NCI-H2227 treated with DMSO at 0.1 percent for 48 hours (cell line): ENCODE measurements around the gene GAB2.

Source experiments
- DNase-seq: peaks from one replicate; lab custom pipeline; 2025; lab: John Stamatoyannopoulos, UW

Gene GAB2

GRCh38 chr11:78201096-78201818, 216.4 kb downstream of the GAB2 start:
- no peak for DNase-seq

GRCh38 chr11:78200553-78200952, 217.1 kb downstream of the GAB2 start:
- DNase-seq = no peak

DNA sequence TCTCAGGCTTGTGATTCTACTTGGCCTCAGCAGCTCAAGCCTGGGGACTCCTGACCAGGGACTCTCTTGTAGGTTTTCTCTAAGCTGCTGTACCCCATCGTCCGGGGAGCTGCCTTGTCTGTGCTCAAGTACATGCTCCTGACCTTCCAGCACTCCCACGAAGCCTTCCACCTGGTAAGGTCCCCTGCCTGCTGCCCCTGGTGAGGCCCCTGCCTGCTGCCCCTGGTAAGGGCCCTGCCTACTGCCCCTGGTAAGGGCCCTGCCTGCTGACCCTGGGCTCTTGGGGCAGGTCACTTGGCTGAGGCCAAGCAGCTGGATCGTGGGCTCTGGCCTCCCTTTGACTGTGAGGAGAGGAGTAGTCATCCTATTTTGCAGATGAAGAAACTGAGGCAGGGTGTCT, 217.6 kb downstream of the GAB2 start:
- no peak for DNase-seq

GRCh38 chr11:78199653-78200015, 218.0 kb downstream of the GAB2 start:
- no peak for DNase-seq

- no peak for DNase-seq
Measured at GRCh38 chr11:78199015-78199652, 218.5 kb downstream of the GAB2 start.

- no peak for DNase-seq
Measured at GRCh38 chr11:78197816-78198215, 219.8 kb downstream of the GAB2 start.

- no peak for DNase-seq
Measured at GRCh38 chr11:78196661-78197091, 220.9 kb downstream of the GAB2 start.

- no peak for DNase-seq
Measured at GRCh38 chr11:78195917-78196560, 221.6 kb downstream of the GAB2 start.

- no peak for DNase-seq
Measured at GRCh38 chr11:78194490-78194889, 223.1 kb downstream of the GAB2 start.

- DNase-seq = no peak
Measured at GRCh38 chr11:78193806-78194205, 223.8 kb downstream of the GAB2 start.

- DNase-seq = no peak
Measured at GRCh38 chr11:78192911-78193351, 224.7 kb downstream of the GAB2 start.

DNA sequence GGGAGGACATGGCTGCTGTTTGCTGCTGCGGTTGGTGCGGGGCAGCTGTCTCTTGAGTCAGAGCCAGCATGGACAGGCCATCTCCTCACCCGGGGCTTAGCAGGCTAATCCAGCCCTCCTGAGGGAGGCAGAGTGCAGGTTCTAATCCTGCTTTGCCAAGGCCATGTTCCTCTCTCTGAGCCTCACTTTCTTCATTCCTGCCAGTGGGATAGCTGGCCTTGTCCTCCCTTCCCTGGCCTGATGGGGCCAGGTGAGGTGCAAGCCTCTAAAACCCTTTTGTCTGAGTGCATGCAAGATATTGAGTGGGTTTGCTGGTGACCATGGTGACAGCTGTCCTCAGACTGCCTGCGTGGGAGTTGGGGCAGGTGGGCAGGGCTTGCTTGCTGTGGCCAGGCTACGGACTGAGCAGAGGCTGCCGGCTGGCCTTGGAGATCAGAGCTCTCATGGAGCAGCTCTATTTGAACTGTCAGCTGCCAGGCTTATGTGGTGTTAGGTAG, 225.3 kb downstream of the GAB2 start:
- no peak for DNase-seq

- no peak for DNase-seq
Measured at GRCh38 chr11:78190871-78191538, 226.6 kb downstream of the GAB2 start.

- DNase-seq = no peak
Measured at GRCh38 chr11:78190374-78190773, 227.2 kb downstream of the GAB2 start.

- DNase-seq = no peak
Measured at GRCh38 chr11:78189851-78190250, 227.8 kb downstream of the GAB2 start.

DNA sequence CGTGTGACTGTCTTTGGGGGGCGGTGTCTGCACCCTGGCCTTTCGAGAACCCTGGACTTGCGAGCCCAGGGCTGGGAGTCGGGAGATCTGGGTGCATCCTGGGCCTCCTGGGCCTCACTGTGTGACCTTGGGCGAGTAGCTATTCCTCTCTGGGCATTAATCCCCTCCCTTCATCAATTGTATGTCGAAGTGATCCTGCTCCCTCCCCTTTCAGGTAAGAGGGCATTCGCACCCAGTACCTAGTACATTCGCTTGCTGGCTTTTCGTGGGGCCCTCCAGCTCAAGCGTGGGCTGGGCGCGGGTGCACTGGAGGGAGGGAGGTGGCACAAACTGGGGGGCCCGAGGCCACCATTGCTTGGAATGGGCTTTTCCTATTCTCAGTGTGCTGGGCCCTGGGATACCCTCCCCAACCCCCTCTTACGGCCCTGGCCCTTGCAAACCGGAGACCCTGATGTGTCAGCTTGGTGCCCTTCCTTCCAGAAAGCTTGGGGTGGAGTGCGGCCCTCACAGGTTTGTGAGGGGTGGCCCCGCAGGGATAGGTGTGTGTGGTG, 228.4 kb downstream of the GAB2 start:
- DNase-seq = no peak

GRCh38 chr11:78188286-78189173, 229.1 kb downstream of the GAB2 start, which contains the start of the genes KCTD21 and USP35:
KCTD21 (minus strand) TSS chr11:78188626; CDS start chr11:78174554, 14,072 bp downstream.
USP35 (plus strand) TSS chr11:78188919; CDS start chr11:78196246, 7,327 bp downstream.
- DNase-seq = peak; percentile 94

DNA sequence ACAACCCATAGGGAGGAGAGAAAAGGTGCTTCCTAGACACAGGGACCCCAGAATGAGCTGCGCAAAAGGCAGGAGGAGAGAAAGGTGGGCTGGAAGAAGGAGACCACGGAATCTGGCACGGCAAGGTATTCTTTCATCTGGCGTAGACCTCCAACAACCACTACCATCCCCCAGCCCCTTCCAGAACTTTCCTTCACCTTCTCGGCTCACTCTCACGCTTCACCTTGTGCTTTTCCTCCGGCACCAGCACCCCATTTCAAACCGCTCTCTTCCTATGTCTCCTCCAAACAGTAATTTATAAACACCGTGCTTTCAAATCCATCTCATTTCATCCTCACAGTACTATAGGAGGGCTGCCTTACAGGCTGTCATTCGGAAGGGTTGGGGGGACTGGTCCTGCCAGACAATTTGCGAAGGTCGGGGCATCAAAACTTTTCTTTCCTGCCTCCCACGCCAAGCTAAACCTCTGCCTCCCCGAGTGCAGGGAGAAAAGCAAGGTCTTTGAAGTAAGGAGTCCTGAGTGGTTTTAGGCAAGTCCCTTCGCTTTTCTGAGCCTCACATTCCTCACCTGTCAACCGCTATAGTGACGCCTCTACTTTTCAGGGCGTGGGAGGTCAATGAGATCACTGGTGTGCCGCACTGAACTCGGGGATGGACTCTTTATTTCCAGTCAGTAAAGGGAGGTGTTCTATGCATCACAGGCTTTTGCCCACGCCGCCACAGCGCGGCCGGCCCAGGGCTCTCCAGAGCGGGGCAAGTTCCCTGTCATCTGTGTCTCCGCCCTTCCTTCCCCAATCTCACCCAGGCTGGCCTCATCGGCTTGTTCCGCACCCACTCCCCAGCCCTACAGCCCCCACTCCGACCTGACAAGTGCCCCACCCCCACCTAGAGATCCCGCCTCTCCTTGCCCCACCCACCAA, 230.0 kb downstream of the GAB2 start:
- DNase-seq = no peak

DNA sequence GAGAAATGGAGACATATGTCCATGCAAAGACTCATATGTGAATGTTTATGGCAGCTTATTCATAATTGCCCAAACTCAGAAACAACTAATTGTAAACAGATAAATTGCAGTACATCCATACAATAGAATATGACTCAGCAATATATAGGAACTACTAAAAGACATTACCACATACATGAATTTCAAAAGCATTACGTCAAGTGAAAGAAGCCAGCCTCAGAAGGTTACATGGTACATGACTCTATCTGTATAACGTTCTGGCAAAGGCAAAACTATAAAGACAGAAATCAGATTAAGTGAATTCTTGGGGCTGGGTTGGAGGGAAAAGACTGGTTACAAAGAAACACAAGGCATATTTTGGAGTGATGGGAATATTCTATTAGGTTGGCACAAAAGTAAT, 236.4 kb downstream of the GAB2 start:
- no peak for DNase-seq

DNA sequence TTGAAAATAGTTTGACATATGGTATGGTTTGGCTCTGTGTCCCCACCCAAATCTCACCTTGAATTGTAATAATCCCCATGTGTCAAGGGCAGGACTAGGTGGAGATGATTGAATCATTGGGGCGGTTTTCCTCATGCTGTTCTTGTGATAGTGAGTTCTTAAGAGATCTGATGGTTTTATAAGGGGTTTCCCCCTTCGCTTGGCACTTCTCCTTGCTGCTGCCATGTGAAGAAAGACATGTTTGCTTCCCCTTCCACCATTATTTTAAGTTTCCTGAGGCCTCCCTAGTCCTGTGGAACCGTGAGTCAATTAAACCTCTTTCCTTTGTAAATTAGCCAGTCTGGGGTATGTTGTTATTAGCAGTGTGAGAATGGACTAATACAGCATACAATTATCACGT, 236.9 kb downstream of the GAB2 start:
- no peak for DNase-seq
